Vagina (tissue), 2 donors: ENCODE results near the gene TACR1.

Source experiments
- CTCF ChIP-seq, 3 experiments: fragments of 450-650 bp in 2 of 3; fragments of 200-600 bp in 1 of 3; sonication (generic) in 1 of 3; IDR thresholded peaks; one replicate each; pipeline ENCODE4 v1.5.1; 2017 to 2019; ENCODE audit warnings: antibody characterized with exemption in 3 of 3, mild to moderate bottlenecking in 2 of 3, moderate library complexity in 2 of 3
- POLR2AphosphoS5 ChIP-seq, 2 donors: sonication (generic); formaldehyde crosslinking; IDR thresholded peaks; one replicate each; pipeline ENCODE4 v1.9.0; 2017; ENCODE audit warnings: antibody characterized with exemption in 2 of 2, mild to moderate bottlenecking in 2 of 2, low read depth in 1 of 2; ENCODE audit not compliant: insufficient read depth in 1 of 2

GRCh38 chr2:75108937-75109482, 90.3 kb downstream of the TACR1 start:
- TF ChIP-seq POLR2AphosphoS5 (IDR thresholded peaks at IDR 0.05; ENCODE audit: insufficient read depth in 1 of 2, low read depth in 1 of 2) (no peak), CTCF (IDR thresholded peaks at IDR 0.05) (no peak)
